HG02943 (cell line): ENCODE results near the gene TTC9.
"Not testable (repeated sequence)": the region's sequence is repeated elsewhere in the genome, so short reads cannot be mapped to it uniquely, and the experiment has no call there.

ENCODE experiments used
- ATAC-seq: cut with Tn5 transposase; IDR thresholded peaks from one replicate; pipeline ENCODE4 v1.9.1; 2021; ENCODE audit warnings: mild to moderate bottlenecking, low read depth, moderate library complexity; ENCODE audit not compliant: unreplicated experiment

TTC9 gene

DNA sequence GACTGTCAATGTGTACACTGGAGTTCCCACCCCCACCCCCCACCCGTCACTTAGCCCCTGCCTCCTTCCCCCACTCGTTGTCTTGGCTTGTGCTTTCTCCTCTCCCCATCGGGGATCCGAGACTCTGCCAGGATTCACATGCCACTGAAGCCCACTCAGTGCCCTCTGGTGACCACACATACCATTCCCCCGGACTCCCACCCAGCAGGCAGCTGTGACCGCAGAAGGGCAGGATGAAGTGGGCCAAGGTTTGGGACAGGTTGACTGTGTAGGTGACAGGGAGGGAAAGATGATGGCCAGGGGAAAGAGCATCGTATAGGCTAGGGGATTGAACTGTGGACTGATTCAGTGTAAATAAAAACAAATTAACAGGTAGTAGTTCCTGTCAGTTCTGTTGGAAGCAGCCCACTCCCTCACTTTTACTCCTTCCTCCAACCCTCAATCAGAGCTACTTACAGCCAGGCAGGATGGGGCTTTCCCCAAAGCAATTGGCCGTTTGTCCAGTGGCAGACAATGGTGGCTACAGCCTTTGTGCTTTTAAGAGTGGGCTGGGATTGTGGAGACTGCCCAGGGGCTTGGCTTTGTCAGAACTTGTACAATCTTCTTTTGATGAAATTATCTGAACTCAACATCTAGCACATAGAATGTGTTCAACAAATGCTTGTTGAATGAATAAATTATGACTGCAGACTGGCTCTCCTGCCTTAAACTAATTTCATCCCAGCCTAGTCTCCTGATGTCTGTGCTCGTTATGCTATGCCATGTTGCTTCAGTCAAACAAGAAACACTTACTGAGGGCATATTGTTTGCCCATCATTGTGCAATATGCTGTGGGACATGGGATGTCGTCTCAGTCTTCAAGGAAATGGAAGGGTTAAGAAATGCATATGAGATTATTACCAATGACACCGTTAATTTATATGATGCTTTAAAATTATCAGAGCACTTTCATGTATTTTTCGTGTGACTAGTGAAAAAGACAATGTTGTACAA lies 30.2 kb downstream of the TTC9 start:
- no peak for ATAC-seq

DNA sequence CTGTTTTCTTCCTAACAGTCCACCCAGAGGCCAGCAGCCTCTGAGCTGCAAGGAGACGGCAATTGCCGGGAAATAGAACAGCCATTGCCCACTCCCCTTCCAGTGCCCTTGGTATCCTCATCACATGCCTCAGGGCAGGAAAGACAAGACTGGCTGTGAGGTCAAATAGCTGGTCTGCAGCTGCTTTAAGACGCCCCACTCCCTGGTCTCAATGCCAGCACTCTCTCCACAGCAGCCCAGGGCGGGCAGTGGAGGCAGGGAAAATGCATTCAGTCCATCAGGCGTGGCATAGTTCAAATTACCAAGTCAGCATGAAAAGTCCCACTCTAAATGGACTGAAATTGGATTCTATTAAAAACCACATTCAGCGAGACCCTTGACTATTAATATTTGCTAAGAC lies 35.6 kb downstream of the TTC9 start:
- ATAC-seq = no peak

DNA sequence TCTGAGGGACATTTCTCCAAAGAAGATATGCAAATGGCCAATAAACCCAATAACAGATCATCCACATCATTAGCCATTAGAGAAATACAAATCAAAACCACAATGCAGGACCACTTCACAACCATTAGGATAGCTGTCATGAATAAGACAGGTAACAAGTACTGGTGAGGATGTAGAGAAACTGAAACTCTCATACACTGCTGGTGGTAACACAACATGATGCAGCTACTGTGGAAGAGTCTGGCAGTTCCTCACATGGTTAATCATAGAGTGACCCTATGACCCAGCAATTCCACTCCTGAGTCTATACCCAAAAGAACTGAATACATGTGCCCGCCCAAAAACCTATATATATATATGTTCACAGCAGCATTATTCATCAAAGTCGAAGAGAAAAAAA lies 39.0 kb downstream of the TTC9 start:
- ATAC-seq = no peak

DNA sequence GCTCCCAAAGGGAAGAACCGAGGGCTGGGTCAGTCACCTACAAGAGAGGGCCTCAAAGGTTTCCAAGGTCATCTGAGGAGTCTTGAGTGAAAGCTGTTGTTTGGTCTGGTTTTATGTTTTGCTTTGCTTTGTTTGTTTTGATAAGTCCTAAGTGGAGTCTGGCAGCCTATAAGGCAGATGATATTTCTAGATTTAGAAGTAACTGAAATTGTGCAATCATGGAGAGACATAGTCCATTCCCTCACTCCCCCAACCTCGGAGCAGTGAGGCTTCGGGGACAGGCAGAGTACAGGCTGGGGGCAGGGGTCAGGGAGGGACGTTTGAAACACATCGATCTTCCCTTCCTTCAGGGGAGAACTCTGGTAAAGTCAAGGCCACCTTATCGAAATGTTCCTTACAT lies 42.3 kb downstream of the TTC9 start:
- ATAC-seq = no peak

DNA sequence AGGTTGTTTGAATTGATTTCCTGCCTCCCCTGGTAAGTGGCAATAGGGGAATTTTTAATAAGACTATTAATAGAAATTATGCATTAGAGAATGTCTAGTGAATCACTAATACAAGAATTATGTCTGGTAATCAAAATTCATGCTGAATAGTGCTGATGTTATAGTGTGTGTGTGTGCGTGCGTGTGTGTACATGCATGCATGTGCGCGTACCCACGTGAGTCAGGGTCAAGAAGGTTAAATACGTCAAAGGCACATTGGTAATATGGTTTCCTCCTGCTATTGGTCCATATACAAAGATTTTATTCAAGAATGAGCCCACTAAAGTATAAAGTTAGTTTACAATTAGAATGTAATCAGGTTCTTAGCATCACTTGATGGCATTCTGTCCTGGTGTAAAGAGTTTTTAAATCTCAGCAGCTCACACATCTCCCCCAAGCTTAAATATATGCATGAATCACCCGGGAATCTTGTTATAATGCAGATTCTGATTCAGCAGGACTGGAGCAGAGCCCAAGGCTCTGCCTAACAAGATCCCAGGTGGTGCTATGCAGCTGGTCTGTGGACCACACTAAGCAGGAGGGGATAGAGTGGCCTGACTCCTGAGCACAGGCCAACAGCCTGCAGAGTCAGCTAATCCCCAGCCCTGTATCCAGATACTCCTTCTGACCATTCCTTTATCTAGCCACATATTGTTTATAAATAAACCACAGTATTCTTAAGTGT lies 43.9 kb downstream of the TTC9 start:
- ATAC-seq = no peak

DNA sequence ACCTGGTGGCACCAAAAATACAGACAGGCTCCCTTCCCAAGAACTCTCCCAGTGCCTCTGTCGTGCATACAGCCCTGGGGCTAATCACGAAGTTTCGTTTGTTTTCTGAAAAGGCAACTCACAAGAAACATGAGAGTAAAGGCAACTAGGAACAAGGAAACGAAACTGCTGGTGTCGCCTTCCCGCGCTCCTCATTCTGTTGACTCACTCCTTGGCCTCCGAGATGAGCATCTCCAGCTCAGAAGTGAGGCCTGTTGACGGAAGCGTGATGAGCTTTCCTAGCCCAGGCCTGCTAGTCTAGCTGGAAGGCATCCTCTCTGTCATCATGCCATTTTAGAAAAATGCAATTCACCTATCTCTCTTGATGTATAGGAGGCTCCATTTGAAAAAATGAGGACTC lies 50.5 kb downstream of the TTC9 start:
- no peak for ATAC-seq

DNA sequence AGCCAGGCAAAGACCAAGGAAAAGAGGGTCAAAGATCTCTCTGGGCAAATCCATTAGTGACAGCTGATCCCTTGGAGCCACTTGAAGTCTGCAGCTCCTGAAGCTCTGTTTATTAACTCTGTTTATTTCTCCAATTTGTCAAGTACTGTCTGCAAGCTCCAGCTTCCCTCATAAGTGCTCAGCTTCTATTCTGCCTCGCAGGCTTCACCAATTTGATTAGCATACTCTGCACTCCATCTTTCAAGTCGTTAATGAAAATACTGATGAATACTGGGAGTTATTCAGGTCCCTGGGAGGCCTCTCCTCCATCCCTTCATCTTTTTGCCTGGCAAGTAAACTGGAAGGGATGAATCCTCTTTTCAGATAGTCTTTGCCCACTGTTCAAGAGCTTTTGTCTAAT lies 54.3 kb downstream of the TTC9 start:
- no peak for ATAC-seq

DNA sequence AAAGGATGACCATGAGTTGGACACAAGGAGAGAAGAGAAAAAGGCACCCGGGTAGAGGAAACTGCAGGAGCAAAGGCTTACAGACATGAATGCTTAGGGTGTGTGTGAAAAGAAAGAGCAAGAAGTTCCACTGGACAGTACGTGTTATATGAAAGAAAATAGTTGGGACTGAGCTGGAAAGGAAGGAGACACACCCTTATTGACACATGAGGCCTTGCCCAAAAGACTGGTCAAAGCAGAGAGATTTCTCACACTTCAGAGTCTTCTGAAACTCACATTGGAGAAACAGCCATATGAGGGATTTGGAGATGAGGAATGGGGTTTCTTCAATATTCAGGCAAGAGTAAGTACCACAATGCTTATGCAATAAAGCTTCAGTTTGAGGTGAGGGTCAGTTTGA lies 56.0 kb downstream of the TTC9 start:
- ATAC-seq = no peak

DNA sequence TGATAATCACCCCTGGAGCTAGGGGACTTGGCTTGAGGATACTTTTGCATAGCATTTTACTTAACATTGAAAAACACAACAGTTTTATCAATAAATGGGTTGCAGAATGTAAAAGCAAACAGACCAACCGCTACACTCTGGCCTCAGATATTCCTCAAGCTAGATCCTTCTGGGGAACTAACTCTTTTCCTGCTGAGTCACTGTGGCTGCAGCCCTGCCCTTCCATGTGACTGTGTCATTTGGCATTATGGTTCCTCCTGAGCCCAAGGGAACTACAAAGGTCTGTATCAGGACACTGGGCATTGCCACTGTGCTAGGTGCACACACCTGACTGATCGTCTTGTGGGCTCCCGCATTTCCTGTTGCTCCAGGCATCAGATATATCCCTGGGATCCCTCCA lies 56.6 kb downstream of the TTC9 start:
- no peak for ATAC-seq

DNA sequence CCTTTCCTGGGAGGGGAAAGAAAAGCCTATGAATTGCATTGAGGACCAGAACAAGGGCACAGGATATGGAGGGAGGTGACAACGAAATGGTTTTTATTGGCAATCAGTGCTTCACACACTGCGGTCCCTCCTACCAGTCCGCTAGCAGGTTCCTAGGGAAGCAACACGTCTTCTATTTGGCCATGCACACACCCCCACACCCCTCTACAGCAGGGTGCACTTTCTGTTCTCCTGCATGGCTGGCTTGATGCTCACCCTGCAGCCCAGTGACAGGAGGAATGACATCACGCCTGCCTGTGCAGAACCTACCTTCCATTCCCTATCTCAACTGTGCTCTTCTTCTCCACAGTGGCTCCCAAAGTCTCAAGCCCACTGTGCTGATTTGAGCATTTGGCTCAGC lies 57.9 kb downstream of the TTC9 start:
- ATAC-seq = no peak

DNA sequence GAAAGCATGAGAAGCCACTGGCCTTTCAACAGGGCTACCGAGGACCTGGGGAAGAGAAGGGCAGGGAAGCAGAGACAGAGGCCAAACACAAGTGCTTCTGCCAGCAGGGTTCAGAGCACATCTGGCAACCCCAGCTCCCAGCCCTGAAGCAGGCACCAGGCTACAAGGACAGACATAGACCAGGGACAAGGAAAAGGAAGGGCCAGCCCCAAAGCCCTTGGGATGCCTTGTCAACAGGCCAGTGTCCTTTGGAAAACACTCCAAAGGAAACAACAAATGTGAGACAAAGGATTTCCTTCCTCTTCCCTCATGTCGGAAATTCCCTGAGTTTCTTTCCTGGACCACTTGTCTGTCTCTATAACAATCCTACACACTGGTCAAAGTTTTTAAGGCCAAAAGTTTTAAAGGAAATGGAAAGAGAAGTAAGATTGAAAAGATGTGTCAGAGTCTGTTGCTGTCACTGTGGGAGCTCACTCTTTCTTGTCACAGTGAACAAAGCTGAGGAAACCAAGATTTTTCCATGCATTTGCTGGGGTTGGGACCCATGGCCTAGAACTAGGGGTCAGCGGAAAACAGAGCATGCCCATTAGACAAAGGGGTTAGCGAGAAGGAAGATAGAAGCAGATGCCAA lies 59.4 kb downstream of the TTC9 start:
- ATAC-seq = no peak

DNA sequence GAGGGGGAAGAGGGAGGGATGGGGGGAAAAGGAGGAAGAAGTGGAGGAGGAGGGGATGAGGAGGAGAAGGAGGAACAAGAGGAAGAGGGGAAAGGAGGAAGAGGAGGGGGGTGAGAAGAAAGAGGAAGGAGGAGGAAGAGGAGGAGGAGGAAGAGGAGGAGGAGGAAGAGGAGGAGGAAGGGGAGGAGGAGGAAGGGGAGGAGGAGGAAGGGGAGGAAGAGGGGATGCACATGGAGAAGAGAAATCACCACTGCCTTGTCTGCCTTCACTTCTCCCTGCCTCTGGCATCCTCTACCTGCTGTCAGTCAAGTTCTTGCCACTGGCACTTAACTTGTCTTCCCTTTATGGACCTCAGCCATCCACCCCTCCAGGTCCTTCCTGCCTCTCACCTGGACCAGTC lies 59.9 kb downstream of the TTC9 start:
- ATAC-seq = no peak

DNA sequence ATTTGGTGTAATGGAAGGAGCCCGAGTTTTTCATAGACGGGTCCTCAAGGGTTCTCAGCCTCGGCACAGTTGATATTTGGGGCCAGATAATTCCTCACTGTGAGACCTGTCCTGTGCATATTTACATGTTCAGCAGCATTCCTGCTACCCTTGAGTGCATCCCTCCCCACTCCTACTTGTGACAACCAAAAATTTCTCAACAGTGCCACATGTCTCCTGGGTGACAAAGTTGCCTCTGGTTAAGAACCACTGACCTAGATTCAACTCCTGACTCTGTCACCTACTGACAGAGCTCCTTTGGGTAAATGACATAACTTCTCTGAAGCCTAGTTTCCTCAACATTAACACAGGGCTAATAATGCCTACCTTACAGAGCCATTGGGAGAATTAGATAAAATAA lies 60.4 kb downstream of the TTC9 start:
- no peak for ATAC-seq

DNA sequence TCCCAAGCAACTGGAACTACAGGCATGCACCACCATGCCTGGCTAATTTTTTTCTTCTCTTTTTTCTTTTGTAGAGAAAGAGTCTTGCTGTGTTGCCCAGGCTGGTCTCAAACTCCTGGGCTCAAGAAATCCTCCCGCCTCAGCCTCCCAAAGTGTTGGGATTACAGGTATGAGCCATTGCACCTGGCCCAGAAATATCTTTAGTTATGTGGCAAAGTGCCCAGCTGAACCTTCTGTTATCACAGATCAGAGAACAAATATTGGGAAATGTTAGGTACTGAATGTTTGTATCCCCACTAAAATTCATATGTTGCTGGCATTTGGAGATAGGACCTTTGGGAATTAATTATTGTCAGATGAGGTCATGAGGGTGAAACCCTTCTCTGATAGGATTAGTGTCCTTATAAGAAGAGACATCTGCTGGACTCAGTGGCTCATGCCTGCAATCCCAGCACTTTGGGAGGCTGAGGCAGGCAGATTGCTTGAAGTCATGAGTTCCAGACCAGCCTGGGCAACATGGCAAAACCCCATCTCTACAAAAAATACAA lies 62.0 kb downstream of the TTC9 start:
- not testable (repeated sequence) for ATAC-seq

DNA sequence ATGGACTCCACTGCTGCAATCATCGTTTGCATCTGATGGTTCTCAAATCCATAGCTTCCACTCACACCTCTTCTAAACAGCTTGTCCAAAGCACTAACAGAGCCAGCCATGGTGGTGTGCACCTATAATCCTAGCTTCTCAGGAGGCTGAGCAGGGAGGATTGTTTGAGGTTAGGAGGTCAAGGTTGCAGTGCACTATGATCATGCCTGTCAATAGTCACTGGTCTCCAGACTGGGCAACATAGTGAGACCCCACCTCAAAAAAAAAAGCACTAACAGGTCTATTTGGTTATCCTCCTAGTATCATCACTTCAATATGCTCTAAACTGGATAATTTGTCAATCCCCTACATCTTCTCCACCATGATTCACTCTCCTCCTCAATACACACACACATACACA lies 63.2 kb downstream of the TTC9 start:
- no peak for ATAC-seq

DNA sequence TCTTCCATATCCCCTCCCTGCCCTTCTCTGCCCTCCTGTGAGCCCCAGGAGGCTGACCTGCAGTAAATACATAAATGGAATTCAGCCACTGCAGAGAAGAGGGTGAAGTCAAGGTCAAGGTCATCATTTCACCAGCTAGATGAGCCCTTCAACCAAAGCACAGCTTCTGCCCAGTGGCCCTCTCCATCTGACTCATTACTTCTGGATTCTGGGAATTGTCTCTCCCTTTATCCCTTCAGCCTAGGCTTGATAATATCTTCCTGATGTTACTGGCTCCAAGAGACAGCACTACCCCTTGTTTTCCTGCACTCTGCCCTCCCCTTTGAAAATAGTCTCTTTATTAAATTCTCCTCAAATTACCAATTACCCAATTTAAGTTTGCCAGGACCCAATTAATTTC lies 64.5 kb downstream of the TTC9 start:
- no peak for ATAC-seq

DNA sequence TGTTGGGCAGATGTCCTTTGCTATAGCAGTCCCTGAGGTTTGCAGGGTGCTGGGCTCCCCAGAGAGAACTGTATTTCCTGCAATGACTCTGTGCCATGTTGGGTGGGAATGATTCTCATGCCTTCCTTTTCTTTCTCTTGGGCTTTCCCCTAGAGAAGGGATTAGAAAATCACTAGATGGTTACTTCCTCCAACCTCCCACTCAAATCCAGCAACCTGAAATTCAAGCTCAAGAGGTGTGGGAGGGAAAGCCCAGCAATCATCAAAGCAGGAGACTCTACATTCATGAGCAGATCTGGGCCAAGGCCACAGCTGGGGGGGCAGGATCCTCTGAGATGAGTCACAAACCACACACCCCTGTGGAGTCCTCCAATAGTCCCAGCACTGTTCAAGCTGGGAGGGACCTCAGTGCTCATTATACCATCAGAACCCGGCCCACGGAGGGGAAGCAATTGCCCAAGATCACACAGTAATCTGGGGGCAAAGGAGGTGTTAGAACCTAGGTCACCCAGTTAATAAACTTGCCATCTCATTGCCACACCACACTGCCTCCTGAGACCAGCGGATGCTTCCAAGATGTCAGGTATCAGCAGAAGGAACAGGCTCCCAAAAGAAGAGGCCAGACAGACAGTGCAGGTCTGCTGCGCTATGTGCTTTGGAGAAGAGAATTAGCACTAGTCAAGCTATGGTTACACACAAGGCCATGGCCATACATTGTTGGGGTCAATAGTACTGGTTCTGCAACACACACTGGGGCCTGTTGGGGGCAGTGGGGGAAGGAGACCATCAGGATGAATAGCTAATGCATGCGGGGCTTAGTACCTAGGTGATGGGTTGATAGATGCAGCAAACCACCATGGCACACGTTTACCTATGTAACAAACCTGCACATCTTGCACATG lies 65.7 kb downstream of the TTC9 start:
- no peak for ATAC-seq

DNA sequence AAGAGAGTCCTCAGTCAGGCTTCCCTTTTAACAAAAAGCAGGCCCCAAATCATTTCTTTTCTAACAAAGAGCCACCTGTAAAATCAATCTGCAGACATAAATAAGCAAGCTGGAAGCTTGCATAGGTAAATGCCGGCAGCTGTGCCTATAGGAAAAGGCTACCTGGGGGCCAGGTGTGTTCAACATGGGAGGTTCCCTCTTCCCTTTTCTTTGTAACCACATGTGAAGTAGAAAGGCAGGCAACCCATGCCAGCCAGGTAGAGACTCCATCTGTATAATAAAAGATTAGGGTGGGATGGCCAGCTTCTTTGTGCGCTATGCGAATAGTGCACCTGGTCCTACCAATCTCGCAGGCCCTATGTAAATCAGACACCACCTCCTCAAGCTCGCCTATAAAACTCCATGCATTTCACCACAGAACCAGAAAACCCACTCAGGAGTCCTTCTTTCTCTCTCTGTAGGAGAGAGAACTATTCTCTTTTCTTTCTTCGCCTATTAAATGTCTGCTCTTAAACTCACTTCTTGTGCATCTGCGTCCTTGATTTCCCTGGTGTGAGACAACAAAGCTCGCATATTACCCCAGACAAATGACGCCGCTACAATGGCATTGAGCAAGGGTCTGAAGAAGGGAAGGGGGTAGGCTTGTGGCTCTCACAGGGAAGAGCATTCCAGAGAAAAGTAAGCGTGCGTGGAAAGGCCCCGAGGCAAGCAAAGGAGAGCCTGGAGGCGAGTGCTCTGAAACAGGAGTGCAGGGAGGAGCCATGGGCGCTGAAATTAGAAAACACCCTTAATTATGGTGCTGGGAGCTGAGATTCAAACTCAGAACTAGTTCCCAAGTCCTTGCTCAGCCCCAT lies 67.2 kb downstream of the TTC9 start:
- no peak for ATAC-seq

DNA sequence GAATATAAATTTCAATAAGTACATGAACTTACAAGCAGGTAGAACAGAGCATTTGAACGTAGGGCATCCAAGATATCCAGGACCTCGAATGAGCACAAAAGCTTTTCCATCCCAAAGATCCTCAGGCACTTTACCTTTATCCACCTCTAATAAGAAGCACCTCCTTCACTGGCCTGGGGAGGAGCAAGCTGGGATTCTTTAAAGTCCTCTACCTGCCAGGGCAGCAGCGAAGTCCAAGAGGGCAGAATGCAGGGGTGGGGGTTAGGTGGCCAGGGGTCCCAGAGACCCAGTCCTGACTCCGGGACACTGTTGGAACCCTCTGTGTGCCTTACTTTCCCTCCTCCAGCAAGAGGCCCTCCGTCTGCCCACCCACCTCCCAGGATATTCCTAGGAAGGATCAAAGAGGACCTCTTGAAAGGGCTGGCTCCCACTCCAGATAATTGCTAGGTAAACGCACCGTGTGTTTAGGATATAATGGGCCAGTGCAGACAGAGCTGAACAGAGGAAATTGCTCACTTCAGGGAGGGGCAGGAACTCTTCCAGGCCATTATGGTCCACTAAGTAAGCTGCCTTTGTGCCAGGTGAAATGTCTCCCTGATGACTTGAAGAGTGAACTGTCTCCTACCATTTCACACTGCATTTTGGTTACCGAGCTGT lies 68.1 kb downstream of the TTC9 start:
- no peak for ATAC-seq
